ENCODE data around the gene FGF12. TPM values are rescaled to one million over a fixed set of nuclear protein-coding genes. Genes with fewer than 3 reads are reported as not detected.

Gene FGF12
- polyA plus RNA-seq, 2 donors: 1.2 to 1.5 TPM

Other genes starting within 250 kb of the FGF12 start
- gene MB21D2, start 190.3 kb upstream of the FGF12 start, polyA plus RNA-seq: 1 to 10 TPM in 1 of 2 donors, under 1 TPM in 1; 0.61 to 1.6 TPM